HEK293 (cell line): ENCODE results near the gene DLG3.

Experiments
- HIC1 ChIP-seq: fragments of 450-650 bp; formaldehyde crosslinking; IDR thresholded peaks from 2 replicates; pipeline ENCODE4 v1.5.1; 2016; ENCODE audit warnings: missing biosample characterization, missing genetic modification characterization
- INSM2 ChIP-seq: fragments of 450-650 bp; formaldehyde crosslinking; IDR thresholded peaks from 2 replicates; pipeline ENCODE4 v1.5.1; 2016; ENCODE audit warnings: missing biosample characterization, missing genetic modification characterization
- KLF1 ChIP-seq: fragments of 450-650 bp; formaldehyde crosslinking; IDR thresholded peaks from 2 replicates; pipeline ENCODE4 v1.5.1; 2016; ENCODE audit warnings: missing biosample characterization, missing genetic modification characterization
- KLF17 ChIP-seq: fragments of 450-650 bp; formaldehyde crosslinking; IDR thresholded peaks from 2 replicates; pipeline ENCODE4 v1.5.1; 2016; ENCODE audit warnings: missing biosample characterization, missing genetic modification characterization
- PATZ1 ChIP-seq: fragments of 450-650 bp; formaldehyde crosslinking; IDR thresholded peaks from 2 replicates; pipeline ENCODE4 v1.5.1; 2016; ENCODE audit warnings: missing biosample characterization, missing genetic modification characterization
- PRDM10 ChIP-seq: fragments of 450-650 bp; formaldehyde crosslinking; IDR thresholded peaks from 2 replicates; pipeline ENCODE4 v1.5.1; 2016; ENCODE audit warnings: missing biosample characterization, missing genetic modification characterization
- ZBTB17 ChIP-seq: fragments of 450-650 bp; formaldehyde crosslinking; IDR thresholded peaks from 2 replicates; pipeline ENCODE4 v1.5.1; 2016; ENCODE audit warnings: missing biosample characterization, missing genetic modification characterization
- ZIC2 ChIP-seq: fragments of 450-650 bp; formaldehyde crosslinking; IDR thresholded peaks from 2 replicates; pipeline ENCODE4 v1.5.1; 2016; ENCODE audit warnings: missing biosample characterization, missing genetic modification characterization
- ZNF146 ChIP-seq: fragments of 450-650 bp; formaldehyde crosslinking; IDR thresholded peaks from 2 replicates; pipeline ENCODE4 v1.5.1; 2016; ENCODE audit warnings: missing biosample characterization, missing genetic modification characterization
- ZNF223 ChIP-seq: fragments of 450-650 bp; formaldehyde crosslinking; IDR thresholded peaks from 2 replicates; pipeline ENCODE4 v1.5.1; 2016; ENCODE audit warnings: missing biosample characterization, missing genetic modification characterization
- ZNF280C ChIP-seq: fragments of 450-650 bp; formaldehyde crosslinking; IDR thresholded peaks from 2 replicates; pipeline ENCODE4 v1.5.1; 2016; ENCODE audit warnings: missing biosample characterization, missing genetic modification characterization
- ZNF362 ChIP-seq: fragments of 450-650 bp; formaldehyde crosslinking; IDR thresholded peaks from 2 replicates; pipeline ENCODE4 v1.5.1; 2016; ENCODE audit warnings: missing biosample characterization, missing genetic modification characterization
- ZNF366 ChIP-seq: fragments of 450-650 bp; formaldehyde crosslinking; conservative IDR thresholded peaks from 2 replicates; pipeline ENCODE4 v1.5.1; 2016; ENCODE audit warnings: missing biosample characterization, missing genetic modification characterization
- ZNF391 ChIP-seq: fragments of 450-650 bp; formaldehyde crosslinking; IDR thresholded peaks from 2 replicates; pipeline ENCODE4 v1.5.1; 2016; ENCODE audit warnings: low read depth, missing biosample characterization, missing genetic modification characterization, borderline replicate concordance
- ZNF514 ChIP-seq: fragments of 450-650 bp; formaldehyde crosslinking; IDR thresholded peaks from 2 replicates; pipeline ENCODE4 v1.5.1; 2016; ENCODE audit warnings: missing biosample characterization, missing genetic modification characterization
- ZNF600 ChIP-seq: fragments of 450-650 bp; formaldehyde crosslinking; IDR thresholded peaks from 2 replicates; pipeline ENCODE4 v1.5.1; 2016; ENCODE audit warnings: missing biosample characterization, missing genetic modification characterization
- ZNF629 ChIP-seq: fragments of 450-650 bp; formaldehyde crosslinking; IDR thresholded peaks from 2 replicates; pipeline ENCODE4 v1.5.1; 2017; ENCODE audit warnings: missing biosample characterization, missing genetic modification characterization
- ZNF843 ChIP-seq: fragments of 450-650 bp; formaldehyde crosslinking; IDR thresholded peaks from 2 replicates; pipeline ENCODE4 v1.5.1; 2016; ENCODE audit warnings: missing biosample characterization, missing genetic modification characterization
- ZXDB ChIP-seq: fragments of 450-650 bp; formaldehyde crosslinking; IDR thresholded peaks from 2 replicates; pipeline ENCODE4 v1.5.1; 2016; ENCODE audit warnings: missing biosample characterization, missing genetic modification characterization

DLG3 gene

GRCh38 chrX:70476934-70477733 lies 32.5 kb downstream of the DLG3 start (continued):
- TF ChIP-seq KLF1 (peak; percentile 71; the same call in 1 of the 2 replicates), ZNF391 (tag by site-specific recombination) (no peak), ZNF514 (tag by site-specific recombination) (no peak), ZXDB (0 out of 2 replicates have a peak, but pooled peaks have one; percentile 22), ZNF843 (tag by site-specific recombination) (0 out of 2 replicates have a peak, but pooled peaks have one; percentile 48), ZNF223 (no peak), ZNF600 (tag by site-specific recombination) (peak; percentile 78), ZNF280C (no peak), HIC1 (peak; percentile 82), KLF17 (tag by site-specific recombination) (0 out of 2 replicates have a peak, but pooled peaks have one; percentile 63), PRDM10 (tag by site-specific recombination) (peak; percentile 96), ZBTB17 (tag by site-specific recombination) (peak; percentile 51; the same call in 1 of the 2 replicates), INSM2 (tag by site-specific recombination) (peak; percentile 58; the same call in 1 of the 2 replicates), ZNF362 (no peak), PATZ1 (tag by site-specific recombination) (peak; percentile 56; the same call in 1 of the 2 replicates), ZNF146 (tag by site-specific recombination) (no peak), ZNF366 (tag by site-specific recombination) (0 out of 2 replicates have a peak, but pooled peaks have one; percentile 29), ZIC2 (tag by site-specific recombination) (peak; percentile 81), ZNF629 (tag by site-specific recombination) (peak; percentile 51; the same call in 1 of the 2 replicates)
